SU-DHL-6 (cell line): ENCODE measurements around the gene TBL1X.

Source experiments
- H2AFZ ChIP-seq: fragments of 200-600 bp; sonication (generic); 2 replicates; pipeline ENCODE4 v1.6.1; 2014; ENCODE audit warnings: low read depth, mild to moderate bottlenecking, moderate library complexity, mixed read lengths, antibody characterized with exemption, low read length; ENCODE audit not compliant: severe bottlenecking
- H3F3A ChIP-seq: fragments of 200-600 bp; shearing (Covaris generic); 2 replicates; pipeline ENCODE4 v1.6.0; 2016; ENCODE audit warnings: antibody characterized with exemption, mild to moderate bottlenecking; ENCODE audit not compliant: insufficient read depth
- H3K27ac ChIP-seq: fragments of 200-600 bp; sonication (generic); 2 replicates; pipeline ENCODE4 v1.5.1; 2016; ENCODE audit warnings: low read depth, mild to moderate bottlenecking, low read length, moderate library complexity, mixed read lengths
- H3K27me3 ChIP-seq: fragments of 200-600 bp; sonication (generic), shearing (Covaris generic); 2 replicates; pipeline ENCODE4 v1.6.0; 2014; ENCODE audit warnings: mild to moderate bottlenecking, low read length
- H3K36me3 ChIP-seq: fragments of 200-600 bp; sonication (generic); 2 replicates; pipeline ENCODE4 v1.6.1; 2014; ENCODE audit warnings: mild to moderate bottlenecking, low read length, mixed read lengths
- H3K4me2 ChIP-seq: fragments of 300-600, 200-600 bp; shearing (Covaris generic), sonication (generic); 2 replicates; pipeline ENCODE4 v1.6.0; 2014; ENCODE audit warnings: low read length, low read depth, mild to moderate bottlenecking; ENCODE audit not compliant: poor library complexity, severe bottlenecking
- H3K4me3 ChIP-seq: fragments of 200-600 bp; sonication (generic); 2 replicates; pipeline ENCODE4 v1.5.1; 2014; ENCODE audit warnings: antibody characterized with exemption, low read length, mild to moderate bottlenecking, mixed read lengths; ENCODE audit not compliant: insufficient read depth, poor library complexity, severe bottlenecking
- H3K79me2 ChIP-seq: fragments of 200-600 bp; sonication (generic); 2 replicates; pipeline ENCODE4 v1.6.1; 2014; ENCODE audit warnings: mild to moderate bottlenecking, low read length, moderate library complexity; ENCODE audit not compliant: insufficient read depth
- H3K9ac ChIP-seq: fragments of 200-600 bp; sonication (generic); 2 replicates; pipeline ENCODE4 v1.7.0; 2014; ENCODE audit warnings: mild to moderate bottlenecking, low read length
- H3K9me2 ChIP-seq: fragments of 200-600 bp; sonication (generic); replicated peaks from 2 replicates; pipeline ENCODE4 v1.6.1; 2014; ENCODE audit warnings: low read length; ENCODE audit not compliant: insufficient read depth
- H3K9me3 ChIP-seq: fragments of 200-600 bp; sonication (generic); 2 replicates; pipeline ENCODE4 v1.6.1; 2014; ENCODE audit warnings: low read length, mixed read lengths; ENCODE audit not compliant: insufficient read depth
- H4K20me1 ChIP-seq: fragments of 200-600 bp; sonication (generic); 2 replicates; pipeline ENCODE4 v1.6.1; 2014; ENCODE audit warnings: low read depth, mild to moderate bottlenecking, antibody characterized with exemption, low read length, moderate library complexity, mixed read lengths
- EZH2phosphoT487 ChIP-seq: fragments of 200-600 bp; sonication (generic), shearing (Covaris generic); conservative IDR thresholded peaks from 2 replicates; pipeline ENCODE4 v1.6.1; 2018; ENCODE audit warnings: mild to moderate bottlenecking, antibody characterized with exemption, low read length, moderate library complexity, mixed read lengths
- TF ChIP-seq, protein P1 (sequence below): fragments of 200-600 bp; sonication (generic); IDR thresholded peaks from one replicate; pipeline ENCODE4 v1.5.1; 2017; ENCODE audit warnings: antibody characterized with exemption, mild to moderate bottlenecking, low read length, moderate library complexity; ENCODE audit not compliant: insufficient read depth, poor library complexity, severe bottlenecking

The TBL1X gene

GRCh38 chrX:9557521-9557920 lies 92.7 kb downstream of the TBL1X start:
- Histone ChIP-seq H4K20me1 (no peaks in the 10 kb centered on the region), H3K9me3 (no peaks in the 10 kb centered on the region), H3K4me2 (no peak overlapping the region), H3K36me3 (no peaks in the 10 kb centered on the region), H3K9ac (no peak overlapping the region), H3K9me2 (no peaks in the 10 kb centered on the region), H3K79me2 (peaks cover 32% of the 10 kb centered on the region; the same call in 1 of the 2 replicates), H2AFZ (no peak overlapping the region), H3K27ac (no peak overlapping the region), H3K27me3 (no peaks in the 10 kb centered on the region), H3K4me3 (no peak overlapping the region), H3F3A (no peaks in the 10 kb centered on the region)
- TF ChIP-seq, protein P1, sequence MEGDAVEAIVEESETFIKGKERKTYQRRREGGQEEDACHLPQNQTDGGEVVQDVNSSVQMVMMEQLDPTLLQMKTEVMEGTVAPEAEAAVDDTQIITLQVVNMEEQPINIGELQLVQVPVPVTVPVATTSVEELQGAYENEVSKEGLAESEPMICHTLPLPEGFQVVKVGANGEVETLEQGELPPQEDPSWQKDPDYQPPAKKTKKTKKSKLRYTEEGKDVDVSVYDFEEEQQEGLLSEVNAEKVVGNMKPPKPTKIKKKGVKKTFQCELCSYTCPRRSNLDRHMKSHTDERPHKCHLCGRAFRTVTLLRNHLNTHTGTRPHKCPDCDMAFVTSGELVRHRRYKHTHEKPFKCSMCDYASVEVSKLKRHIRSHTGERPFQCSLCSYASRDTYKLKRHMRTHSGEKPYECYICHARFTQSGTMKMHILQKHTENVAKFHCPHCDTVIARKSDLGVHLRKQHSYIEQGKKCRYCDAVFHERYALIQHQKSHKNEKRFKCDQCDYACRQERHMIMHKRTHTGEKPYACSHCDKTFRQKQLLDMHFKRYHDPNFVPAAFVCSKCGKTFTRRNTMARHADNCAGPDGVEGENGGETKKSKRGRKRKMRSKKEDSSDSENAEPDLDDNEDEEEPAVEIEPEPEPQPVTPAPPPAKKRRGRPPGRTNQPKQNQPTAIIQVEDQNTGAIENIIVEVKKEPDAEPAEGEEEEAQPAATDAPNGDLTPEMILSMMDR = no peak
- TF ChIP-seq EZH2phosphoT487 = no peak

- TF ChIP-seq EZH2phosphoT487 = no peak
- TF ChIP-seq, protein P1 = no peak
Measured at GRCh38 chrX:9558615-9559014, 93.8 kb downstream of the TBL1X start.

GRCh38 chrX:9560219-9560618 lies 95.4 kb downstream of the TBL1X start:
- TF ChIP-seq, protein P1 = no peak
- no peak for TF ChIP-seq EZH2phosphoT487
- H3K9me2 ChIP-seq = no peaks in the 10 kb centered on the region
- no peaks in the 10 kb centered on the region for H4K20me1 ChIP-seq
- no peaks in the 10 kb centered on the region for H3K9me3 ChIP-seq
- H3K27ac ChIP-seq = no peak overlapping the region
- H2AFZ ChIP-seq = no peak overlapping the region
- no peak overlapping the region for H3K9ac ChIP-seq
- no peaks in the 10 kb centered on the region for H3F3A ChIP-seq
- H3K36me3 ChIP-seq = no peaks in the 10 kb centered on the region
- peaks cover 30% of the 10 kb centered on the region; the same call in 1 of the 2 replicates for H3K79me2 ChIP-seq
- H3K4me2 ChIP-seq = no peak overlapping the region
- no peak overlapping the region for H3K4me3 ChIP-seq
- H3K27me3 ChIP-seq = no peaks in the 10 kb centered on the region

More at GRCh38 chrX:9558615-9559014, 93.8 kb downstream of the TBL1X start:
- H3K9me3 ChIP-seq = no peaks in the 10 kb centered on the region
- no peaks in the 10 kb centered on the region for H3K27me3 ChIP-seq
- H3K36me3 ChIP-seq = no peaks in the 10 kb centered on the region
- no peak overlapping the region for H3K27ac ChIP-seq
- no peak overlapping the region for H3K4me2 ChIP-seq
- H3K9ac ChIP-seq = no peak overlapping the region
- peaks cover 36% of the 10 kb centered on the region; the same call in 1 of the 2 replicates for H3K79me2 ChIP-seq
- H3F3A ChIP-seq = no peaks in the 10 kb centered on the region
- H3K4me3 ChIP-seq = no peak overlapping the region
- no peak overlapping the region for H2AFZ ChIP-seq
- H4K20me1 ChIP-seq = no peaks in the 10 kb centered on the region
- H3K9me2 ChIP-seq = no peaks in the 10 kb centered on the region
